K562 (cell line): ENCODE results near the gene RIOK3. TPM values are rescaled to one million over a fixed set of nuclear protein-coding genes. Genes with fewer than 3 reads are reported as not detected.
A peak's percentile ranks its signal among the peaks of the same experiment; 100 is the strongest.

Source experiments
- ATAC-seq: fragments of 200-7000 bp; cut with Tn5 transposase; 3 replicates; pipeline ENCODE4 v1.9.1; 2020; ENCODE audit warnings: moderate library complexity
- BruUV-seq: library from RNA; stranded (reverse); fragments of 400-500 nt; replicated peaks from 2 replicates; lab custom pipeline; 2021; lab: Mats Ljungman, UMichigan
- CTCF ChIA-PET: fragments of 300-600 bp; formaldehyde crosslinking; extraction: SDS; loops from one replicate; lab custom pipeline; 2021; ENCODE audit warnings: low intra/inter-chr PET ratio; lab: Yijun Ruan, JAX
- POLR2A ChIA-PET: fragments of 300-600, 350-650 bp; sonication (Branson Sonifier 250); formaldehyde crosslinking; extraction: SDS; loops from one replicate; lab custom pipeline; 2021; ENCODE audit warnings: antibody characterized with exemption, inconsistent platforms; lab: Yijun Ruan, JAX
- DNase-seq, 4 experiments: peaks; one replicate each; pipeline versions ENCODE4 v3.0.0 to v3.0.0-alpha.2; 2011 to 2018; ENCODE audit warnings: low spot score in 3 of 4, mixed read lengths in 3 of 4; ENCODE audit errors: extremely low read depth in 1 of 4
- FAIRE-seq: peaks from 2 replicates; lab custom pipeline; 2011; peaks lifted over from hg19 to GRCh38; lab: Jason Lieb, UNC
- H2AFZ ChIP-seq: 2 replicates; pipeline ENCODE4 v1.6.0; 2011; ENCODE audit warnings: low read depth, low read length, control low read depth, inconsistent platforms
- H3K27ac ChIP-seq: fragments of 200-600 bp; 3 replicates; pipeline ENCODE4 v1.8.0; 2011; ENCODE audit warnings: low read depth, mild to moderate bottlenecking, control low read depth, inconsistent platforms, low read length, moderate library complexity, mixed read lengths; ENCODE audit errors: extremely low read depth
- H3K27me3 ChIP-seq, 2 experiments: fragments of 300-600 bp in 1 of 2; 2 replicates in 1 of 2; 3 replicates in 1 of 2; pipeline versions ENCODE4 v1.6.0 to v1.8.0; 2011; ENCODE audit warnings: inconsistent platforms in 2 of 2, low read length in 2 of 2, mild to moderate bottlenecking in 1 of 2, mixed read lengths in 1 of 2, moderate library complexity in 1 of 2; ENCODE audit not compliant: control insufficient read depth in 2 of 2, insufficient read depth in 2 of 2
- H3K36me3 ChIP-seq: fragments of 300-600 bp; 3 replicates; pipeline ENCODE4 v1.8.0; 2011; ENCODE audit warnings: mild to moderate bottlenecking, low read length, inconsistent platforms; ENCODE audit not compliant: control insufficient read depth, insufficient read depth
- H3K4me1 ChIP-seq, 2 experiments: fragments of 200-600 bp in 1 of 2; replicated peaks in 1 of 2; 2 replicates in 1 of 2; 3 replicates in 1 of 2; pipeline versions ENCODE4 v1.5.1 to v1.8.0; 2011; ENCODE audit warnings: inconsistent platforms in 2 of 2, low read length in 2 of 2, mild to moderate bottlenecking in 1 of 2, mixed read lengths in 1 of 2, moderate library complexity in 1 of 2; ENCODE audit not compliant: control insufficient read depth in 2 of 2, insufficient read depth in 2 of 2
- H3K4me2 ChIP-seq: 2 replicates; pipeline ENCODE4 v1.6.1; 2011; ENCODE audit warnings: low read length, control low read depth, inconsistent platforms, mixed read lengths; ENCODE audit not compliant: insufficient read depth
- H3K4me3 ChIP-seq: fragments of 200-600 bp; sonication (generic), shearing (Covaris generic); 2 replicates; pipeline ENCODE4 v1.5.1; 2016; ENCODE audit warnings: control low read depth, inconsistent platforms
- H3K79me2 ChIP-seq: fragments of 200-600 bp; 3 replicates; pipeline ENCODE4 v1.8.0; 2011; ENCODE audit warnings: low read length, inconsistent platforms; ENCODE audit not compliant: control insufficient read depth, insufficient read depth
- H3K9ac ChIP-seq, 2 experiments: 2 replicates each; pipeline versions ENCODE4 v1.6.0 to v1.6.1; 2011; ENCODE audit warnings: low read depth in 2 of 2, low read length in 2 of 2, control low read depth in 1 of 2, inconsistent platforms in 1 of 2, mild to moderate bottlenecking in 1 of 2, mixed read lengths in 1 of 2; ENCODE audit not compliant: insufficient read depth in 1 of 2
- H3K9me1 ChIP-seq: one replicate; pipeline ENCODE4 v1.6.0; 2011; ENCODE audit warnings: inconsistent platforms, mild to moderate bottlenecking, low read length, moderate library complexity; ENCODE audit not compliant: control insufficient read depth, insufficient read depth
- H3K9me3 ChIP-seq: replicated peaks from 2 replicates; pipeline ENCODE4 v1.5.1; 2011; ENCODE audit warnings: low read depth, low read length, inconsistent platforms; ENCODE audit not compliant: control insufficient read depth, insufficient read depth
- H4K20me1 ChIP-seq: replicated peaks from 2 replicates; pipeline ENCODE4 v1.6.1; 2011; ENCODE audit warnings: low read length, inconsistent platforms, mixed read lengths; ENCODE audit not compliant: control insufficient read depth, insufficient read depth
- CBX3 ChIP-seq, 2 experiments: IDR thresholded peaks; 1 replicate in 1 of 2; 2 replicates in 1 of 2; pipeline ENCODE4 v1.6.1; 2012; ENCODE audit warnings: inconsistent platforms in 2 of 2, low read length in 2 of 2, borderline replicate concordance in 1 of 2, control low read depth in 1 of 2
- E2F8 ChIP-seq: fragments of 450-650 bp; IDR thresholded peaks from 2 replicates; pipeline ENCODE4 v1.7.1; 2018; ENCODE audit warnings: mild to moderate bottlenecking, low read depth; ENCODE audit not compliant: partially characterized antibody
- ETV5 ChIP-seq: sonication (generic); formaldehyde crosslinking; IDR thresholded peaks from 2 replicates; pipeline ENCODE4 v1.4.0; 2020; ENCODE audit warnings: low read depth, mild to moderate bottlenecking, missing genetic modification reagents
- RFX5 ChIP-seq: IDR thresholded peaks from 2 replicates; pipeline ENCODE4 v1.6.1; 2011; ENCODE audit warnings: low read depth, mild to moderate bottlenecking, improper control_type of control experiment, low read length
- YY1 ChIP-seq, 3 experiments: IDR thresholded peaks; 2 replicates each; pipeline ENCODE4 v1.6.1; 2011; ENCODE audit warnings: low read length in 2 of 3, mild to moderate bottlenecking in 2 of 3, moderate library complexity in 2 of 3, borderline replicate concordance in 1 of 3, control low read depth in 1 of 3, low read depth in 1 of 3; ENCODE audit not compliant: insufficient read depth in 3 of 3, insufficient replicate concordance in 2 of 3, control insufficient read depth in 1 of 3, insufficient read length in 1 of 3; ENCODE audit errors: extremely low read depth in 1 of 3
- ZBTB33 ChIP-seq: sonication (generic); formaldehyde crosslinking; IDR thresholded peaks from 2 replicates; pipeline ENCODE4 v1.8.1; 2023; ENCODE audit warnings: mild to moderate bottlenecking, missing genetic modification reagents
- ZFP91 ChIP-seq: sonication (generic); formaldehyde crosslinking; IDR thresholded peaks from 2 replicates; pipeline ENCODE4 v1.8.0; 2022; ENCODE audit warnings: mild to moderate bottlenecking, missing genetic modification reagents
- ZFX ChIP-seq: sonication (generic); formaldehyde crosslinking; IDR thresholded peaks from 2 replicates; pipeline ENCODE4 v1.8.0; 2022; ENCODE audit warnings: mild to moderate bottlenecking, missing genetic modification reagents, moderate library complexity
- ZNF280A ChIP-seq: fragments of 450-650 bp; IDR thresholded peaks from 2 replicates; pipeline ENCODE4 v1.6.1; 2018; ENCODE audit warnings: mild to moderate bottlenecking, low read depth; ENCODE audit not compliant: partially characterized antibody
- ZNF77 ChIP-seq: fragments of 250-450 bp; sonication (Bioruptor Pico); IDR thresholded peaks from 2 replicates; pipeline ENCODE4 v1.5.0; 2020
- WGBS: fragments of 100-300 bp; shearing (Covaris generic); methylation state at CpG from one replicate; pipeline ENCODE4 v1.1.6; 2016; ENCODE audit warnings: low coverage, mixed read lengths; ENCODE audit not compliant: insufficient coverage; ENCODE audit errors: missing lambda C conversion rate; 5-methylcytosine and 5-hydroxymethylcytosine counted together
- in situ Hi-C: fragments of 300-500 bp; cut with MboI; formaldehyde crosslinking; loops from 4 replicates; pipeline ENCODE4 v1.15.0; 2018; ENCODE audit warnings: inconsistent platforms, mixed read lengths
- intact Hi-C: fragments of 100-400 bp; cut with micrococcal nuclease; formaldehyde crosslinking; loops from 2 replicates; pipeline ENCODE4 v1.14.2; 2022
- polyA plus RNA-seq, 8 experiments: library from polyadenylated mRNA; depleted of rRNA in 4 of 8; stranded (reverse) in 5 of 8; unstranded in 3 of 8; fragments of >200 nt; fragmentation: Nextera tagmentation in 2 of 8; fragmentation: Illumina TruSeq in 1 of 8; extraction: Ambion mirVana in 2 of 8; extraction: Trizol in 1 of 8; gene quantifications; 2 replicates each; pipeline versions ENCODE4 v1.2.1 to v1.2.3, GENCODE V29; 2011 to 2014; ENCODE audit warnings: inconsistent platforms in 1 of 8, missing spikeins in 1 of 8
- total RNA-seq, 7 experiments: library from RNA; depleted of rRNA in 6 of 7; stranded (reverse); fragments of >200 nt in 6 of 7; fragmentation: Illumina TruSeq in 2 of 7; extraction: Trizol in 2 of 7; gene quantifications; 2 replicates each; pipeline versions ENCODE4 v1.2.1 to v1.2.3, GENCODE V29; 2011 to 2021; ENCODE audit warnings: low replicate concordance in 1 of 7

RIOK3 gene
- total and polyA plus RNA-seq, 9 of the 15 experiments (the other 6 are each of a cell fraction or from before 2014, with no cell fraction given): 21.4 to 89.5 (median 62.9) TPM

GRCh38 chr18:23438608-23439366, 14.3 kb upstream of the RIOK3 start:
- ChIA-PET CTCF (no interaction called here), POLR2A (interaction anchor here (1.0 kb wide), 1 partner anchor 15 kb away, joined by 3 read pairs; the partner anchor contains the start of gene RIOK3)
- Histone ChIP-seq H3K9me3 (peaks cover 3% of the 10 kb centered on the region), H3K79me2 (peaks cover 10% of the 10 kb centered on the region), H3K36me3 (peaks cover 3% of the 10 kb centered on the region; the same call in 2 of the 3 replicates), H3K9me1 (no peaks in the 10 kb centered on the region), H3K4me2 (peak overlapping the region; percentile 98), H3K27me3 (no peaks in the 10 kb centered on the region), H4K20me1 (no peaks in the 10 kb centered on the region), H2AFZ (peak overlapping the region; percentile 96), H3K9ac (peak overlapping the region; percentile 76 to 77; a peak in 3 of 4 replicates), H3K27ac (peak overlapping the region; percentile 45; the same call in 1 of the 3 replicates), H3K4me3 (peak overlapping the region; percentile 70), H3K4me1 (peaks cover 11 to 14% of the 10 kb centered on the region in 2 experiments)
- DNase-seq: peak in 3 of 4 experiments; percentile 28 to 57 (median 54)
- BruUV-seq: TSS peak; percentile 72
- WGBS: 44% methylated on average over 11 of the region's 11 CpGs
- in situ Hi-C loops: no loop called here
- intact Hi-C loops: no loop called here
- ATAC-seq: peak; percentile 73
- peak; percentile 11 for FAIRE-seq
- TF ChIP-seq ZBTB33 (CRISPR knock-in tag): no peak
- 0 out of 2 replicates have a peak, but pooled peaks have one; percentile 72 for TF ChIP-seq ZFP91
- no peak for TF ChIP-seq ZNF77
- peak in 1 of 2 experiments; percentile 9; a peak in 1 of 3 replicates for TF ChIP-seq CBX3 (IDR thresholded peaks at IDR 0.05; ENCODE audit: borderline replicate concordance in 1 of 2, low read length in 2 of 2)
- peak; percentile 44; the same call in 1 of the 2 replicates for TF ChIP-seq ZFX
- 0 out of 2 replicates have a peak, but pooled peaks have one; percentile 27 for TF ChIP-seq ETV5 (CRISPR knock-in tag)
- no peak for TF ChIP-seq RFX5
- peak in 1 of 3 experiments; percentile 21 for TF ChIP-seq YY1 (IDR thresholded peaks at IDR 0.05; ENCODE audit: borderline replicate concordance in 1 of 3, control insufficient read depth in 1 of 3, extremely low read depth in 1 of 3, insufficient read depth in 3 of 3, insufficient read length in 1 of 3, insufficient replicate concordance in 2 of 3, low read depth in 1 of 3, low read length in 2 of 3)
- TF ChIP-seq ZNF280A: peak; percentile 36
- no peak for TF ChIP-seq E2F8
